SK-N-SH treated with all-trans-retinoic acid at 6 μM for 48 hours (cell line): ENCODE results near the gene IQCH.
A peak's percentile ranks its signal among the peaks of the same experiment; 100 is the strongest.

Experiments used
- ATAC-seq: fragments of 200-7000 bp; cut with Tn5 transposase; 3 replicates; pipeline ENCODE4 v1.9.1; 2020; ENCODE audit warnings: mild to moderate bottlenecking, moderate library complexity
- ARNTL ChIP-seq: fragments of 450-650 bp; formaldehyde crosslinking; IDR thresholded peaks from 2 replicates; pipeline ENCODE4 v1.5.0; 2020; ENCODE audit warnings: low read depth, mild to moderate bottlenecking, moderate library complexity, borderline replicate concordance
- BACH2 ChIP-seq: fragments of 250-450 bp; sonication (Bioruptor Pico); IDR thresholded peaks from 2 replicates; pipeline ENCODE4 v1.9.0; 2021; ENCODE audit warnings: mild to moderate bottlenecking, borderline replicate concordance
- CREB5 ChIP-seq: fragments of 250-450 bp; sonication (Bioruptor Pico); IDR thresholded peaks from 2 replicates; pipeline ENCODE4 v1.5.1; 2020; ENCODE audit warnings: low read depth, mild to moderate bottlenecking, moderate library complexity
- CSDC2 ChIP-seq: fragments of 250-450 bp; sonication (Bioruptor Pico); IDR thresholded peaks from 2 replicates; pipeline ENCODE4 v1.5.0; 2020; ENCODE audit warnings: mild to moderate bottlenecking, moderate library complexity
- CSRNP3 ChIP-seq: fragments of 250-450 bp; sonication (Bioruptor Pico); IDR thresholded peaks from 2 replicates; pipeline ENCODE4 v1.5.1; 2021; ENCODE audit warnings: mild to moderate bottlenecking, moderate library complexity
- ESRRG ChIP-seq: fragments of 250-450 bp; sonication (Bioruptor Pico); IDR thresholded peaks from 2 replicates; pipeline ENCODE4 v1.6.1; 2021; ENCODE audit warnings: mild to moderate bottlenecking
- GLIS3 ChIP-seq: fragments of 250-450 bp; sonication (Bioruptor Pico); IDR thresholded peaks from 2 replicates; pipeline ENCODE4 v1.5.0; 2020; ENCODE audit warnings: mild to moderate bottlenecking, moderate library complexity
- ISL1 ChIP-seq: fragments of 250-450 bp; sonication (Bioruptor Pico); IDR thresholded peaks from 2 replicates; pipeline ENCODE4 v2.1.2; 2022; ENCODE audit warnings: mild to moderate bottlenecking, moderate library complexity
- OSR1 ChIP-seq: fragments of 250-450 bp; sonication (Bioruptor Pico); IDR thresholded peaks from 2 replicates; pipeline ENCODE4 v1.8.0; 2022; ENCODE audit warnings: moderate library complexity, mild to moderate bottlenecking, inconsistent platforms
- PATZ1 ChIP-seq: fragments of 250-450 bp; sonication (Bioruptor Pico); IDR thresholded peaks from 2 replicates; pipeline ENCODE4 v1.8.0; 2020; ENCODE audit warnings: mild to moderate bottlenecking, moderate library complexity, borderline replicate concordance
- POU6F1 ChIP-seq: fragments of 250-450 bp; sonication (Bioruptor Pico); IDR thresholded peaks from 2 replicates; pipeline ENCODE4 v1.8.0; 2021; ENCODE audit warnings: low read depth, mild to moderate bottlenecking, moderate library complexity, borderline replicate concordance
- PPARA ChIP-seq: fragments of 250-450 bp; sonication (Bioruptor Pico); IDR thresholded peaks from 2 replicates; pipeline ENCODE4 v1.5.0; 2020; ENCODE audit warnings: mild to moderate bottlenecking, borderline replicate concordance
- RARB ChIP-seq: fragments of 250-450 bp; sonication (Bioruptor Pico); IDR thresholded peaks from 2 replicates; pipeline ENCODE4 v1.8.0; 2021; ENCODE audit warnings: mild to moderate bottlenecking, moderate library complexity
- SNAI2 ChIP-seq: fragments of 250-450 bp; sonication (Bioruptor Pico); IDR thresholded peaks from 2 replicates; pipeline ENCODE4 v1.5.0; 2020; ENCODE audit warnings: mild to moderate bottlenecking, moderate library complexity
- TCF4 ChIP-seq: fragments of 250-450 bp; sonication (Bioruptor Pico); IDR thresholded peaks from 2 replicates; pipeline ENCODE4 v1.8.0; 2021; ENCODE audit warnings: mild to moderate bottlenecking, moderate library complexity, borderline replicate concordance
- TOX ChIP-seq: fragments of 250-450 bp; sonication (Bioruptor Pico); IDR thresholded peaks from 2 replicates; pipeline ENCODE4 v1.8.0; 2021; ENCODE audit warnings: mild to moderate bottlenecking, moderate library complexity, borderline replicate concordance
- TSHZ2 ChIP-seq: fragments of 250-450 bp; sonication (Bioruptor Pico); IDR thresholded peaks from 2 replicates; pipeline ENCODE4 v1.5.0; 2020; ENCODE audit warnings: mild to moderate bottlenecking, moderate library complexity
- ZC3H10 ChIP-seq: fragments of 250-450 bp; sonication (Bioruptor Pico); IDR thresholded peaks from 2 replicates; pipeline ENCODE4 v1.5.1; 2021; ENCODE audit warnings: mild to moderate bottlenecking, moderate library complexity
- ZFP3 ChIP-seq: fragments of 250-450 bp; sonication (Bioruptor Pico); IDR thresholded peaks from 2 replicates; pipeline ENCODE4 v1.5.0; 2020; ENCODE audit warnings: mild to moderate bottlenecking, moderate library complexity
- ZFP30 ChIP-seq: fragments of 450-650 bp; formaldehyde crosslinking; IDR thresholded peaks from 2 replicates; pipeline ENCODE4 v1.5.0; 2022; ENCODE audit warnings: mild to moderate bottlenecking, moderate library complexity
- ZNF565 ChIP-seq: fragments of 450-650 bp; formaldehyde crosslinking; conservative IDR thresholded peaks from 2 replicates; pipeline ENCODE4 v1.5.0; 2020; ENCODE audit warnings: low read depth, mild to moderate bottlenecking, moderate library complexity
- ZNF70 ChIP-seq: fragments of 450-650 bp; formaldehyde crosslinking; IDR thresholded peaks from 2 replicates; pipeline ENCODE4 v1.5.0; 2020; ENCODE audit warnings: mild to moderate bottlenecking, moderate library complexity
- ZNF8 ChIP-seq: fragments of 450-650 bp; formaldehyde crosslinking; IDR thresholded peaks from 2 replicates; pipeline ENCODE4 v1.5.0; 2020; ENCODE audit warnings: mild to moderate bottlenecking, moderate library complexity

The IQCH gene

GRCh38 chr15:67411486-67411885 lies 156.9 kb downstream of the IQCH start:
- no peak for ATAC-seq
- TF ChIP-seq RARB (no peak), TOX (CRISPR knock-in tag) (no peak), POU6F1 (no peak), PPARA (no peak), ZNF8 (no peak), CREB5 (CRISPR knock-in tag) (no peak), ZNF70 (CRISPR knock-in tag) (no peak), OSR1 (CRISPR knock-in tag) (no peak), TSHZ2 (no peak), CSDC2 (CRISPR knock-in tag) (no peak), ISL1 (CRISPR knock-in tag) (no peak), ESRRG (CRISPR knock-in tag) (no peak), ZFP30 (CRISPR knock-in tag) (no peak), ZC3H10 (no peak), TCF4 (no peak), SNAI2 (CRISPR knock-in tag) (no peak)

GRCh38 chr15:67413770-67414390 lies 159.3 kb downstream of the IQCH start:
- peak; percentile 83 for ATAC-seq
- no peak for TF ChIP-seq BACH2 (CRISPR knock-in tag)
- no peak for TF ChIP-seq PATZ1
- no peak for TF ChIP-seq ZFP30 (CRISPR knock-in tag)
- no peak for TF ChIP-seq ESRRG (CRISPR knock-in tag)
- TF ChIP-seq CSDC2 (CRISPR knock-in tag): no peak
- TF ChIP-seq ARNTL (CRISPR knock-in tag): no peak
- no peak for TF ChIP-seq POU6F1
- no peak for TF ChIP-seq ZNF70 (CRISPR knock-in tag)
- TF ChIP-seq PPARA: no peak
- TF ChIP-seq ISL1 (CRISPR knock-in tag): no peak
- no peak for TF ChIP-seq GLIS3 (CRISPR knock-in tag)
- no peak for TF ChIP-seq OSR1 (CRISPR knock-in tag)
- no peak for TF ChIP-seq SNAI2 (CRISPR knock-in tag)
- no peak for TF ChIP-seq ZNF8
- no peak for TF ChIP-seq CREB5 (CRISPR knock-in tag)

- no peak for ATAC-seq
- no peak for TF ChIP-seq ZNF8
- TF ChIP-seq SNAI2 (CRISPR knock-in tag): no peak
- TF ChIP-seq ZNF565 (CRISPR knock-in tag): no peak
- no peak for TF ChIP-seq PPARA
- no peak for TF ChIP-seq CSRNP3 (CRISPR knock-in tag)
- TF ChIP-seq ARNTL (CRISPR knock-in tag): no peak
- TF ChIP-seq RARB: no peak
- TF ChIP-seq ZFP30 (CRISPR knock-in tag): no peak
- TF ChIP-seq TCF4: no peak
- no peak for TF ChIP-seq ESRRG (CRISPR knock-in tag)
- no peak for TF ChIP-seq BACH2 (CRISPR knock-in tag)
- no peak for TF ChIP-seq TOX (CRISPR knock-in tag)
- TF ChIP-seq ISL1 (CRISPR knock-in tag): no peak
- TF ChIP-seq CREB5 (CRISPR knock-in tag): no peak
- no peak for TF ChIP-seq ZFP3 (CRISPR knock-in tag)
These were observed 160.6 kb downstream of the IQCH start for GRCh38 chr15:67415181-67415580.
